ENCODE measurements around the gene PBXIP1.

Gene PBXIP1

GRCh38 chr1:154963643-154964042 is 7.7 kb upstream of the PBXIP1 start:
- Histone ChIP-seq H3K27me3 (ENCODE audit: insufficient read depth, poor library complexity, severe bottlenecking) (no peaks in the 10 kb centered on the region), H3K9me3 (ENCODE audit: severe bottlenecking) (no peaks in the 10 kb centered on the region), H3K27ac (ENCODE audit: poor library complexity, severe bottlenecking) (peak overlapping the region; percentile 99), H3K36me3 (ENCODE audit: low read depth) (peaks cover 72% of the 10 kb centered on the region), H3K4me3 (ENCODE audit: severe bottlenecking) (no peak overlapping the region), H3K4me1 (ENCODE audit: insufficient read depth, poor library complexity, severe bottlenecking) (peaks cover 22% of the 10 kb centered on the region)
- ATAC-seq (ENCODE audit: low read depth) (no peak), DNase-seq (ENCODE audit: low spot score) (no peak)
- no peak for TF ChIP-seq CTCF (IDR thresholded peaks at IDR 0.05; ENCODE audit: poor library complexity, severe bottlenecking)

GRCh38 chr1:154962795-154963330 is 7.0 kb upstream of the PBXIP1 start:
- Histone ChIP-seq H3K36me3 (ENCODE audit: low read depth) (peaks cover 65% of the 10 kb centered on the region), H3K4me1 (ENCODE audit: insufficient read depth, poor library complexity, severe bottlenecking) (peaks cover 14% of the 10 kb centered on the region), H3K4me3 (ENCODE audit: severe bottlenecking) (peak overlapping the region; percentile 86), H3K9me3 (ENCODE audit: severe bottlenecking) (no peaks in the 10 kb centered on the region), H3K27me3 (ENCODE audit: insufficient read depth, poor library complexity, severe bottlenecking) (no peaks in the 10 kb centered on the region), H3K27ac (ENCODE audit: poor library complexity, severe bottlenecking) (peak overlapping the region; percentile 99)
- DNase-seq (ENCODE audit: low spot score) (no peak), ATAC-seq (ENCODE audit: low read depth) (no peak)
- TF ChIP-seq CTCF (IDR thresholded peaks at IDR 0.05; ENCODE audit: poor library complexity, severe bottlenecking): no peak

- peaks cover 58% of the 10 kb centered on the region for H3K36me3 ChIP-seq (ENCODE audit: low read depth)
- H3K27me3 ChIP-seq (ENCODE audit: insufficient read depth, poor library complexity, severe bottlenecking): no peaks in the 10 kb centered on the region
- peak; percentile 57 for TF ChIP-seq CTCF (IDR thresholded peaks at IDR 0.05; ENCODE audit: poor library complexity, severe bottlenecking)
- H3K9me3 ChIP-seq (ENCODE audit: severe bottlenecking): no peaks in the 10 kb centered on the region
- peaks cover 8% of the 10 kb centered on the region for H3K4me1 ChIP-seq (ENCODE audit: insufficient read depth, poor library complexity, severe bottlenecking)
- no peak for DNase-seq (ENCODE audit: low spot score)
- peak overlapping the region; percentile 86 for H3K4me3 ChIP-seq (ENCODE audit: severe bottlenecking)
- H3K27ac ChIP-seq (ENCODE audit: poor library complexity, severe bottlenecking): peak overlapping the region; percentile 99
- peak; percentile 13 for ATAC-seq (ENCODE audit: low read depth)
Measured at GRCh38 chr1:154962156-154962749, 6.4 kb upstream of the PBXIP1 start.

GRCh38 chr1:154961207-154962155 is 5.6 kb upstream of the PBXIP1 start, which contains the start of gene PYGO2:
PYGO2 (minus strand) TSS chr1:154961782; CDS start chr1:154961576, 206 bp downstream.
- TF ChIP-seq CTCF (IDR thresholded peaks at IDR 0.05; ENCODE audit: poor library complexity, severe bottlenecking): peak; percentile 80
- H3K36me3 ChIP-seq (ENCODE audit: low read depth): peaks cover 51% of the 10 kb centered on the region

More at GRCh38 chr1:154961207-154962155, 5.6 kb upstream of the PBXIP1 start, which contains the start of gene PYGO2:
- DNase-seq (ENCODE audit: low spot score): peak; percentile 86
- Histone ChIP-seq H3K4me1 (ENCODE audit: insufficient read depth, poor library complexity, severe bottlenecking) (peaks cover 10% of the 10 kb centered on the region), H3K27me3 (ENCODE audit: insufficient read depth, poor library complexity, severe bottlenecking) (no peaks in the 10 kb centered on the region), H3K27ac (ENCODE audit: poor library complexity, severe bottlenecking) (peak within 1 kb of the TSS; percentile 99), H3K4me3 (ENCODE audit: severe bottlenecking) (peak within 1 kb of the TSS; percentile 86), H3K9me3 (ENCODE audit: severe bottlenecking) (no peaks in the 10 kb centered on the region)
- ATAC-seq (ENCODE audit: low read depth): peak; percentile 83

Data from RWPE2 (cell line).